ENCODE data around the gene PHTF1.

- no peak for TF ChIP-seq POLR2AphosphoS5 (IDR thresholded peaks at IDR 0.05; ENCODE audit: low read depth, low read length)
- TF ChIP-seq TAF1 (IDR thresholded peaks at IDR 0.05; ENCODE audit: borderline replicate concordance, insufficient read depth, low read length) = no peak
Observed at GRCh38 chr1:113675302-113675701, 84.0 kb downstream of the PHTF1 start.
